GM12878 (cell line): ENCODE measurements around the gene ASIC4. TPM values are rescaled to one million over a fixed set of nuclear protein-coding genes. Genes with fewer than 3 reads are reported as not detected.

Experiments
- ATAC-seq: fragments of 200-7000 bp; cut with Tn5 transposase; 3 replicates; pipeline ENCODE4 v1.9.1; 2020; ENCODE audit warnings: mild to moderate bottlenecking, moderate library complexity
- BruUV-seq: library from RNA; stranded (reverse); fragments of 400-500 nt; replicated peaks from 2 replicates; lab custom pipeline; 2021; lab: Mats Ljungman, UMichigan
- CTCF ChIA-PET: fragments of 300-600 bp; sonication (Branson Sonifier 250); formaldehyde crosslinking; extraction: SDS; loops from one replicate; lab custom pipeline; 2021; ENCODE audit warnings: inconsistent platforms; lab: Yijun Ruan, JAX
- POLR2A ChIA-PET: fragments of 350-600 bp; formaldehyde crosslinking; extraction: SDS; loops from one replicate; lab custom pipeline; 2021; ENCODE audit warnings: inconsistent platforms; lab: Charles Lee
- RAD21 ChIA-PET: fragments of 300-600 bp; sonication (Branson Sonifier 250); formaldehyde crosslinking; loops from one replicate; lab custom pipeline; 2023; ENCODE audit warnings: antibody characterized with exemption; ENCODE audit not compliant: unreplicated experiment; lab: Charles Lee
- SMC1A ChIA-PET: fragments of 300-600 bp; sonication (Branson Sonifier 250); formaldehyde crosslinking; loops from one replicate; lab custom pipeline; 2023; ENCODE audit not compliant: unreplicated experiment, uncharacterized antibody; lab: Charles Lee
- DNase-seq: peaks from one replicate; pipeline ENCODE4 v3.0.0-alpha.2; 2011; ENCODE audit warnings: low read depth, low spot score
- FAIRE-seq: peaks from 3 replicates; lab custom pipeline; 2011; peaks lifted over from hg19 to GRCh38; lab: Jason Lieb, UNC
- H2AFZ ChIP-seq: 2 replicates; pipeline ENCODE4 v1.6.0; 2011; ENCODE audit warnings: low read depth, low read length, control low read depth; ENCODE audit not compliant: control insufficient read depth
- H3K27ac ChIP-seq: 2 replicates; pipeline ENCODE4 v1.5.1; 2011; ENCODE audit warnings: control low read depth; ENCODE audit not compliant: control insufficient read depth, insufficient read depth
- H3K27me3 ChIP-seq, 2 experiments: replicated peaks in 1 of 2; 2 replicates each; pipeline versions ENCODE4 v1.6.0 to v1.6.1; 2011; ENCODE audit warnings: low read length in 1 of 2; ENCODE audit not compliant: control insufficient read depth in 2 of 2, insufficient read depth in 2 of 2
- H3K36me3 ChIP-seq, 2 experiments: 2 replicates each; pipeline ENCODE4 v1.5.1; 2011; ENCODE audit warnings: low read length in 1 of 2; ENCODE audit not compliant: control insufficient read depth in 2 of 2, insufficient read depth in 2 of 2
- H3K4me1 ChIP-seq: 2 replicates; pipeline ENCODE4 v1.6.1; 2011; ENCODE audit warnings: mild to moderate bottlenecking, low read length, moderate library complexity, mixed read lengths; ENCODE audit not compliant: control insufficient read depth, insufficient read depth
- H3K4me2 ChIP-seq: 2 replicates; pipeline ENCODE4 v1.6.0; 2011; ENCODE audit warnings: control low read depth; ENCODE audit not compliant: control insufficient read depth, insufficient read depth
- H3K4me3 ChIP-seq: fragments of 200-600 bp; sonication (generic); 2 replicates; pipeline ENCODE4 v1.5.1; 2016
- H3K79me2 ChIP-seq: 2 replicates; pipeline ENCODE4 v1.6.0; 2011; ENCODE audit warnings: low read length; ENCODE audit not compliant: control insufficient read depth, insufficient read depth
- H3K9ac ChIP-seq: 2 replicates; pipeline ENCODE4 v1.8.0; 2011; ENCODE audit warnings: low read length, control low read depth, mixed read lengths; ENCODE audit not compliant: control insufficient read depth, insufficient read depth
- H3K9me3 ChIP-seq: replicated peaks from 3 replicates; pipeline ENCODE4 v1.5.1; 2011; ENCODE audit warnings: mild to moderate bottlenecking, low read length; ENCODE audit not compliant: control insufficient read depth, insufficient read depth
- H4K20me1 ChIP-seq: 2 replicates; pipeline ENCODE4 v1.6.0; 2011; ENCODE audit not compliant: control insufficient read depth, insufficient read depth
- CEBPB ChIP-seq, 2 experiments: fragments of 150-350 bp in 1 of 2; IDR thresholded peaks; 2 replicates each; pipeline ENCODE4 v1.6.1; 2012 to 2014; ENCODE audit warnings: low read depth in 2 of 2, low read length in 2 of 2, borderline replicate concordance in 1 of 2, inconsistent platforms in 1 of 2
- CHD2 ChIP-seq: IDR thresholded peaks from 2 replicates; pipeline ENCODE4 v1.6.1; 2011; ENCODE audit warnings: low read depth, low read length, improper control_type of control experiment, borderline replicate concordance
- CUX1 ChIP-seq: IDR thresholded peaks from 2 replicates; pipeline ENCODE4 v1.6.1; 2012; ENCODE audit warnings: improper control_type of control experiment, low read depth, low read length; ENCODE audit not compliant: insufficient replicate concordance
- DPF2 ChIP-seq: fragments of 450-650 bp; IDR thresholded peaks from 2 replicates; pipeline ENCODE4 v1.6.1; 2017; ENCODE audit warnings: mild to moderate bottlenecking
- JUNB ChIP-seq: IDR thresholded peaks from 2 replicates; pipeline ENCODE4 v1.6.1; 2016; ENCODE audit warnings: antibody characterized with exemption, mild to moderate bottlenecking
- MTA3 ChIP-seq: IDR thresholded peaks from 2 replicates; pipeline ENCODE4 v1.6.1; 2012; ENCODE audit warnings: low read length, inconsistent platforms, borderline replicate concordance
- NBN ChIP-seq: fragments of 450-650 bp; IDR thresholded peaks from 2 replicates; pipeline ENCODE4 v1.6.1; 2016
- NR2F1 ChIP-seq: fragments of 450-650 bp; conservative IDR thresholded peaks from 2 replicates; pipeline ENCODE4 v1.6.1; 2017; ENCODE audit warnings: mild to moderate bottlenecking
- POLR2A ChIP-seq: IDR thresholded peaks from 2 replicates; pipeline ENCODE4 v1.6.1; 2011; ENCODE audit warnings: low read depth, mild to moderate bottlenecking, low read length
- RB1 ChIP-seq: fragments of 450-650 bp; formaldehyde crosslinking; IDR thresholded peaks from 2 replicates; pipeline ENCODE4 v1.6.1; 2017; ENCODE audit warnings: mild to moderate bottlenecking, borderline replicate concordance
- SIX5 ChIP-seq: IDR thresholded peaks from 2 replicates; pipeline ENCODE4 v1.6.1; 2011; ENCODE audit warnings: mild to moderate bottlenecking, low read depth, low read length, moderate library complexity; ENCODE audit not compliant: severe bottlenecking
- SMAD1 ChIP-seq: fragments of 450-650 bp; IDR thresholded peaks from 2 replicates; pipeline ENCODE4 v1.6.1; 2018; ENCODE audit warnings: mild to moderate bottlenecking, low read depth; ENCODE audit not compliant: partially characterized antibody
- YBX1 ChIP-seq: fragments of 450-650 bp; IDR thresholded peaks from 2 replicates; pipeline ENCODE4 v1.6.1; 2016; ENCODE audit warnings: antibody characterized with exemption
- ZBTB11 ChIP-seq: fragments of 450-650 bp; formaldehyde crosslinking; IDR thresholded peaks from 2 replicates; pipeline ENCODE4 v1.5.0; 2022; ENCODE audit warnings: mild to moderate bottlenecking, missing genetic modification characterization
- WGBS: methylation state at CpG from one replicate; pipeline ENCODE4 v1.1.6; 2016; ENCODE audit warnings: low lambda C conversion rate; ENCODE audit not compliant: insufficient replicate concordance, insufficient coverage; ENCODE audit errors: missing lambda C conversion rate; 5-methylcytosine and 5-hydroxymethylcytosine counted together
- in situ Hi-C: fragments of 300-500 bp; cut with MboI; formaldehyde crosslinking; loops from 9 replicates; pipeline ENCODE4 v1.14.3; 2018; ENCODE audit warnings: mixed read lengths
- intact Hi-C: fragments of 100-400 bp; cut with micrococcal nuclease; formaldehyde crosslinking; loops from one replicate; pipeline ENCODE4 v1.14.2; 2022; ENCODE audit not compliant: unreplicated experiment
- polyA plus RNA-seq, 11 experiments: library from polyadenylated mRNA; depleted of rRNA in 4 of 11; unstranded in 6 of 11; stranded (reverse) in 5 of 11; fragments of >200 nt; fragmentation: Nextera tagmentation in 4 of 11; fragmentation: Illumina TruSeq in 1 of 11; extraction: Ambion mirVana in 4 of 11; extraction: Trizol in 1 of 11; gene quantifications; 1 replicate in 1 of 11; 2 replicates in 10 of 11; pipeline versions ENCODE4 v1.2.1 to v1.2.3, GENCODE V29; 2011 to 2016; ENCODE audit warnings: inconsistent platforms in 2 of 11, missing spikeins in 2 of 11, low read depth in 1 of 11
- total RNA-seq, 4 experiments: library from RNA; depleted of rRNA in 3 of 4; stranded (reverse); fragments of >200 nt in 3 of 4; fragmentation: Illumina TruSeq in 1 of 4; extraction: Trizol in 1 of 4; gene quantifications; 2 replicates each; pipeline versions ENCODE4 v1.2.1 to v1.2.3, GENCODE V29; 2013 to 2021

The ASIC4 gene
- total and polyA plus RNA-seq, 10 of the 15 experiments (the other 5 are each of a cell fraction or from before 2014, with no cell fraction given): 0.01 TPM; not detected in 9

GRCh38 chr2:219511547-219512325, 2.5 kb upstream of the ASIC4 start (continued):
- TF ChIP-seq ZBTB11: no peak
- TF ChIP-seq POLR2A: no peak
- TF ChIP-seq SIX5: no peak
- no peak for TF ChIP-seq YBX1
- TF ChIP-seq CEBPB (IDR thresholded peaks at IDR 0.05; ENCODE audit: borderline replicate concordance in 1 of 2, low read depth in 2 of 2, low read length in 2 of 2): no peak
- no peak for TF ChIP-seq RB1
- TF ChIP-seq DPF2: no peak
- TF ChIP-seq, all 136 proteins: peak for 0

GRCh38 chr2:219512524-219513216, 1.6 kb upstream of the ASIC4 start:
- no peaks in the 10 kb centered on the region for H3K36me3 ChIP-seq
- no peaks in the 10 kb centered on the region for H3K4me1 ChIP-seq
- FAIRE-seq (no peak), DNase-seq (no peak), ATAC-seq (no peak)
- no peaks in the 10 kb centered on the region for H3K79me2 ChIP-seq
- no peak overlapping the region for H3K4me3 ChIP-seq
- no peak overlapping the region for H3K9ac ChIP-seq
- TF ChIP-seq NBN: no peak
- no peak for TF ChIP-seq CHD2
- no peak for TF ChIP-seq SMAD1
- TF ChIP-seq CUX1: no peak
- no peak for TF ChIP-seq NR2F1
- no peak for TF ChIP-seq JUNB
- no peak for TF ChIP-seq MTA3
- ChIA-PET RAD21 (no interaction called here), CTCF (no interaction called here), SMC1A (interaction anchor here (1.3 kb wide), 1 partner anchor 17 kb away, joined by 3 read pairs; no protein-coding TSS in a partner anchor), POLR2A (no interaction called here)
- H3K27ac ChIP-seq: no peak overlapping the region
- H2AFZ ChIP-seq: no peak overlapping the region
- no TSS peak for BruUV-seq
- no peaks in the 10 kb centered on the region for H3K9me3 ChIP-seq
- no peaks in the 10 kb centered on the region for H4K20me1 ChIP-seq
- H3K4me2 ChIP-seq: no peak overlapping the region
- WGBS: 7% methylated on average over 11 of the region's 16 CpGs
- peaks cover 15 to 17% of the 10 kb centered on the region in 2 experiments; a peak in 3 of 4 replicates for H3K27me3 ChIP-seq
- in situ Hi-C loops: no loop called here
- intact Hi-C loops: no loop called here
